Liver (tissue), 9 donors: ENCODE results near the gene NR6A1. TPM values are rescaled to one million over a fixed set of nuclear protein-coding genes. Genes with fewer than 3 reads are reported as not detected.

ENCODE experiments used
- DNase-seq: peaks from one replicate; pipeline ENCODE4 v3.0.0-alpha.2; 2017; ENCODE audit warnings: low spot score
- H3K27ac ChIP-seq, 2 donors: one replicate each; pipeline ENCODE4 v1.7.0; 2013; ENCODE audit warnings: inconsistent platforms in 2 of 2, low read length in 2 of 2, control low read depth in 1 of 2, low read depth in 1 of 2, mild to moderate bottlenecking in 1 of 2
- H3K27me3 ChIP-seq, 4 donors: one replicate each; pipeline versions ENCODE4 v1.6.1 to v1.7.0; 2013; ENCODE audit warnings: low read length in 3 of 4, inconsistent platforms in 1 of 4, mild to moderate bottlenecking in 1 of 4, moderate library complexity in 1 of 4; ENCODE audit not compliant: control insufficient read depth in 4 of 4, insufficient read depth in 4 of 4
- H3K36me3 ChIP-seq, 4 donors: one replicate each; pipeline versions ENCODE4 v1.6.1 to v1.7.0; 2013; ENCODE audit warnings: low read length in 3 of 4, mild to moderate bottlenecking in 3 of 4, low read depth in 1 of 4, moderate library complexity in 1 of 4; ENCODE audit not compliant: control insufficient read depth in 4 of 4, insufficient read depth in 3 of 4
- H3K4me1 ChIP-seq, 4 donors: one replicate each; pipeline versions ENCODE4 v1.6.1 to v1.7.0; 2013; ENCODE audit warnings: low read length in 3 of 4, mild to moderate bottlenecking in 3 of 4, moderate library complexity in 1 of 4; ENCODE audit not compliant: control insufficient read depth in 4 of 4, insufficient read depth in 4 of 4
- H3K4me3 ChIP-seq, 3 donors: one replicate each; pipeline versions ENCODE4 v1.6.1 to v1.7.0; 2013; ENCODE audit warnings: low read length in 3 of 3, control low read depth in 1 of 3, low read depth in 1 of 3, mild to moderate bottlenecking in 1 of 3
- H3K9ac ChIP-seq, 2 donors: one replicate each; pipeline ENCODE4 v1.7.0; 2013; ENCODE audit warnings: low read length in 2 of 2, mild to moderate bottlenecking in 2 of 2, moderate library complexity in 2 of 2, control low read depth in 1 of 2, low read depth in 1 of 2
- H3K9me3 ChIP-seq, 4 donors: one replicate each; pipeline versions ENCODE4 v1.6.1 to v1.7.0; 2013; ENCODE audit warnings: low read length in 3 of 4; ENCODE audit not compliant: control insufficient read depth in 4 of 4
- EGR1 ChIP-seq, 2 donors: IDR thresholded peaks; 2 replicates each; pipeline ENCODE4 v1.6.1; 2016 to 2018; ENCODE audit warnings: antibody characterized with exemption in 2 of 2, low read depth in 2 of 2
- FOXA1 ChIP-seq: IDR thresholded peaks from 2 replicates; pipeline ENCODE4 v1.6.1; 2016; ENCODE audit warnings: antibody characterized with exemption
- FOXA2 ChIP-seq: IDR thresholded peaks from 2 replicates; pipeline ENCODE4 v1.6.1; 2016; ENCODE audit warnings: antibody characterized with exemption
- GABPA ChIP-seq, 2 donors: IDR thresholded peaks in 1 of 2; conservative IDR thresholded peaks in 1 of 2; 2 replicates each; pipeline ENCODE4 v1.6.1; 2016; ENCODE audit warnings: antibody characterized with exemption in 2 of 2, mild to moderate bottlenecking in 1 of 2, moderate library complexity in 1 of 2
- HNF4A ChIP-seq, 2 donors: conservative IDR thresholded peaks; 2 replicates each; pipeline ENCODE4 v1.6.1; 2016; ENCODE audit warnings: antibody characterized with exemption in 2 of 2, mild to moderate bottlenecking in 2 of 2
- HNF4G ChIP-seq: IDR thresholded peaks from 2 replicates; pipeline ENCODE4 v1.6.1; 2016; ENCODE audit warnings: antibody characterized with exemption
- JUND ChIP-seq, 2 donors: IDR thresholded peaks; 2 replicates each; pipeline ENCODE4 v1.6.1; 2016; ENCODE audit warnings: antibody characterized with exemption in 2 of 2
- NR2F2 ChIP-seq: IDR thresholded peaks from 2 replicates; pipeline ENCODE4 v1.6.1; 2016; ENCODE audit warnings: antibody characterized with exemption
- RAD21 ChIP-seq, 2 donors: IDR thresholded peaks; 2 replicates each; pipeline ENCODE4 v1.6.1; 2016; ENCODE audit warnings: antibody characterized with exemption in 2 of 2, mild to moderate bottlenecking in 2 of 2
- REST ChIP-seq: IDR thresholded peaks from 2 replicates; pipeline ENCODE4 v1.6.1; 2016; ENCODE audit warnings: antibody characterized with exemption, mild to moderate bottlenecking
- RXRA ChIP-seq, 2 donors: IDR thresholded peaks; 2 replicates each; pipeline ENCODE4 v1.6.1; 2017 to 2018; ENCODE audit warnings: antibody characterized with exemption in 2 of 2, mild to moderate bottlenecking in 1 of 2
- SP1 ChIP-seq: IDR thresholded peaks from 2 replicates; pipeline ENCODE4 v1.6.1; 2018; ENCODE audit warnings: antibody characterized with exemption, mild to moderate bottlenecking
- TAF1 ChIP-seq: conservative IDR thresholded peaks from 2 replicates; pipeline ENCODE4 v1.6.1; 2016; ENCODE audit warnings: antibody characterized with exemption, mild to moderate bottlenecking
- YY1 ChIP-seq: IDR thresholded peaks from 2 replicates; pipeline ENCODE4 v1.6.1; 2016; ENCODE audit warnings: antibody characterized with exemption, mild to moderate bottlenecking
- ZBTB33 ChIP-seq: IDR thresholded peaks from 2 replicates; pipeline ENCODE4 v1.6.1; 2016; ENCODE audit warnings: antibody characterized with exemption
- WGBS: extraction: QIAGEN DNeasy Blood & Tissue Kit; methylation state at CpG from one replicate; pipeline ENCODE4 v1.1.7; 2013; 5-methylcytosine and 5-hydroxymethylcytosine counted together
- polyA plus RNA-seq, 2 donors: library from polyadenylated mRNA; stranded (reverse) in 1 of 2; unstranded in 1 of 2; fragments of 200-250 nt in 1 of 2; fragments of >200 nt in 1 of 2; fragmentation: Nextera tagmentation in 1 of 2; extraction: Ambion mirVana in 1 of 2; gene quantifications; one replicate each; pipeline versions ENCODE4 v1.2.1 to v1.2.3, GENCODE V29; 2013 to 2015
- total RNA-seq, 2 donors: library from RNA; depleted of rRNA; stranded (reverse); fragments of >200 nt; gene quantifications; one replicate each; pipeline ENCODE4 v1.2.3, GENCODE V29; 2014
- TF ChIP-seq, protein P1 (sequence below): IDR thresholded peaks from 2 replicates; pipeline ENCODE4 v1.6.1; 2016; ENCODE audit warnings: antibody characterized with exemption
- TF ChIP-seq, protein P2 (sequence below): IDR thresholded peaks from 2 replicates; pipeline ENCODE4 v1.6.1; 2016; ENCODE audit warnings: antibody characterized with exemption
- TF ChIP-seq, protein P3 (sequence below): fragments of 150-350 bp; IDR thresholded peaks from 2 replicates; pipeline ENCODE4 v1.5.1; 2017; ENCODE audit warnings: improper control_type of control experiment, low read depth, low read length; ENCODE audit not compliant: missing input control
- donor health status: healthy.
- donor health status: healthy.
- donor health status: healthy.
- donor health status: healthy.
- donor health status: healthy.

Gene NR6A1
- total and polyA plus RNA-seq, 4 donors, result 0.72 to 6.1 (median 2.1) TPM

DNA sequence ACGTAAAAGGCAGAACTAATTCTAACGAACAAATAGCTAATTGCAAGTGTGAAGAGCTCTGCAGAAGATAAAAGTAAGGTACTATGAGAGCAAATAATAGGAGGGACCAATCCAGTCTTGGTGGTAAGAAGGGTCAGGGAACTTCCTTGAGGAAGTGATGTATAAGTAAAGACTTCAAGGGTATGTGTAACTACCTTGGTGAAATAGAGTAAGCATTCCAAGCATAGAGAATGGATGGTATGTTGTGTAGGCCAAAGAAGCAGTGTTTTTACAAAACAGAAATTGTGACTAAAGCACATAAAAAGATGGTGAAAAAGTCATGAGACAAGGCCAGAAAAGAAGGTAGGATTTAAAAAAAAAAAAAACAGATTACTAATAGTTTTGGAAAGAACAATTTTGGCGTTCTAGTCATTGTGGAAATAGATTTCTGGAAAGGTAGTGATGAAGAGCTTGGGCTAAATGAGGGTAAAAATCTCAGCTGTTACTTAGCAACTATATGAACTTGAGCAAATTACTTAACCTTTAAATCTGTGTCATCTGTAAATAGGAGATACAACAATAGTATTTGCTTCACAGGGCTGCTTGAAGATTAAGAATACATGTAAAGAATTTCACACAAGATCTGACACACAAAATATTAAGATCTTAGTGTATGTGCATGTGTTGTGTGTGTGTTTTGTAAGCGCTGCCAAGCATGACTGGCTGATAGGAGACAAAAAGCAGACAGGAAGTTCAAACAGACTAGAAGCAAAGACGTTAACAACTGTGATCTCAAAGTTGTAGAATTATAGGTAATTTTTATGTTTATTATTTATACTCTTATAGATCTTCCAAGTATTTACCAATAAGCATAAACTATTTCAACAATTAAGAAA, 73.5 kb downstream of the NR6A1 start:
- H3K4me3 ChIP-seq, result no peak overlapping the region
- H3K27me3 ChIP-seq, result no peaks in the 10 kb centered on the region
- 80% methylated on average over 5 of the region's 5 CpGs for WGBS
- no peak overlapping the region for H3K27ac ChIP-seq
- H3K36me3 ChIP-seq, result no peaks in the 10 kb centered on the region
- H3K4me1 ChIP-seq, result peaks cover 0 to 2% (median 0%) of the 10 kb centered on the region in 4 donors
- no peak overlapping the region for H3K9ac ChIP-seq
- TF ChIP-seq NR2F2 (no peak), TAF1 (no peak), RAD21 (IDR thresholded peaks at IDR 0.05) (no peak), HNF4G (no peak), FOXA2 (no peak), SP1 (no peak), FOXA1 (no peak), EGR1 (IDR thresholded peaks at IDR 0.05; ENCODE audit: low read depth in 2 of 2) (no peak), GABPA (IDR thresholded peaks at IDR 0.05 in 1 of 2, conservative IDR thresholded peaks at IDR 0.05 in 1 of 2) (no peak), ZBTB33 (no peak), RXRA (IDR thresholded peaks at IDR 0.05) (no peak), HNF4A (conservative IDR thresholded peaks at IDR 0.05) (no peak), JUND (IDR thresholded peaks at IDR 0.05) (no peak), YY1 (no peak), REST (no peak)
- TF ChIP-seq, protein P1, sequence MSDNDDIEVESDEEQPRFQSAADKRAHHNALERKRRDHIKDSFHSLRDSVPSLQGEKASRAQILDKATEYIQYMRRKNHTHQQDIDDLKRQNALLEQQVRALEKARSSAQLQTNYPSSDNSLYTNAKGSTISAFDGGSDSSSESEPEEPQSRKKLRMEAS, result no peak
- TF ChIP-seq, protein P2, sequence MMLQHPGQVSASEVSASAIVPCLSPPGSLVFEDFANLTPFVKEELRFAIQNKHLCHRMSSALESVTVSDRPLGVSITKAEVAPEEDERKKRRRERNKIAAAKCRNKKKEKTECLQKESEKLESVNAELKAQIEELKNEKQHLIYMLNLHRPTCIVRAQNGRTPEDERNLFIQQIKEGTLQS, result no peak
- TF ChIP-seq, protein P3, sequence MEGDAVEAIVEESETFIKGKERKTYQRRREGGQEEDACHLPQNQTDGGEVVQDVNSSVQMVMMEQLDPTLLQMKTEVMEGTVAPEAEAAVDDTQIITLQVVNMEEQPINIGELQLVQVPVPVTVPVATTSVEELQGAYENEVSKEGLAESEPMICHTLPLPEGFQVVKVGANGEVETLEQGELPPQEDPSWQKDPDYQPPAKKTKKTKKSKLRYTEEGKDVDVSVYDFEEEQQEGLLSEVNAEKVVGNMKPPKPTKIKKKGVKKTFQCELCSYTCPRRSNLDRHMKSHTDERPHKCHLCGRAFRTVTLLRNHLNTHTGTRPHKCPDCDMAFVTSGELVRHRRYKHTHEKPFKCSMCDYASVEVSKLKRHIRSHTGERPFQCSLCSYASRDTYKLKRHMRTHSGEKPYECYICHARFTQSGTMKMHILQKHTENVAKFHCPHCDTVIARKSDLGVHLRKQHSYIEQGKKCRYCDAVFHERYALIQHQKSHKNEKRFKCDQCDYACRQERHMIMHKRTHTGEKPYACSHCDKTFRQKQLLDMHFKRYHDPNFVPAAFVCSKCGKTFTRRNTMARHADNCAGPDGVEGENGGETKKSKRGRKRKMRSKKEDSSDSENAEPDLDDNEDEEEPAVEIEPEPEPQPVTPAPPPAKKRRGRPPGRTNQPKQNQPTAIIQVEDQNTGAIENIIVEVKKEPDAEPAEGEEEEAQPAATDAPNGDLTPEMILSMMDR, result no peak
- DNase-seq, result no peak
- no peaks in the 10 kb centered on the region for H3K9me3 ChIP-seq
